NCI-H2107 (cell line): ENCODE data around the gene TBC1D22B.

Experiments
- DNase-seq: peaks from one replicate; lab custom pipeline; 2025; lab: John Stamatoyannopoulos, UW

The TBC1D22B gene

DNA sequence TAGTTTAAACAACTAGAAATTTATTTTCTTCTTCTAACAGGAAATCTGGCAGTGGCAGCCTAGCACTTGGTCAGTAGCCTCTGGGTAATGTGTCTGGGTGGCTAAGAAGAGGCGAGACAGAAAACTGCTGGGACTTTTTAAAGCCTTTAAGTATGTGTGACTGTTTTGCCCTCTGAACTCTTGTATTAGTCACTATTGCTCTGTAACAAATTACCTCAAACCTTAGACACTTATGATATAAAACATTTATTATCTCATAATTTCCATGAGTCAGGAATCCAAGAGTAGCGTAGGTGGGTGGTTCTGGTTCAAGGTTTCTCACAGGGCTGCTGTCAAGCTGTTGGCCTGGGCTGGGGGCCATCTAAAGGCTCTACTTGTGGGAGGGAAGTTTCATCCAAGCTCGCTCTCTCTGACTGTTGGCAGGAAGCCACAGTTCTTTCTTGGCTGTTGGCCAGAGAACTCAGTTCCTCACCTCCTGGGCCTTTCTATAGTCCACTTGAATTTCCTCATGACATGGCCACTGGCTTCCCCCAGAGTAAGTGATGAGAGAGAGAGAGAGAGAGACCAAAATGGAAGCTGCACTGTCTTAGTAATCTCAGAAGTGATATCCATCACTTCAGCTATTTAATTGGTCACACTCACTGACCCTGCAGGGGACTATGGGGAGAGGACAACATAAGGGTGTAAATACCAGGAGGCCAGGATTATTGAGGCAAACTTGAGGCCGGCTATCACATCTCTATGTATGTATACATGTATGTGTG is 17.4 kb upstream of the TBC1D22B start:
- no peak for DNase-seq

DNA sequence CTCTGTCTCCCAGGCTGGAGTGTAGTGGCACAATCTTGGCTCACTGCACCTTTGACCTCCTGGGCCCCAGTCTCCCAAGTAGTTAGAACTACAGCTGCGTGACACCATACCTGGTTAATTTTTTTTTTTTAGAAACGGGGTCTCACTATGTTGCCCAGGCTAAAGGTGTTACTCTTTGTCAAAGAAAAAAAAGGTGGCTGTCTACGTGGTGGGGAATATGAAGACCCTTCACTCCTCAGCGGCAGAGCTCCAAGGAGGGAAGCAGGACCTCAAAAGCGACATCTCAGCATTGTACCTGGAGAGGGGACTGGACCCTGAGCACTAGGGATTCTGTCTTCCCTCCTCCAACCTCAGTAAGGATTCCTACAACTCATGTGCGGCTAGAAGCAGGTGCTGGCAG is 16.4 kb upstream of the TBC1D22B start:
- DNase-seq, result no peak

DNA sequence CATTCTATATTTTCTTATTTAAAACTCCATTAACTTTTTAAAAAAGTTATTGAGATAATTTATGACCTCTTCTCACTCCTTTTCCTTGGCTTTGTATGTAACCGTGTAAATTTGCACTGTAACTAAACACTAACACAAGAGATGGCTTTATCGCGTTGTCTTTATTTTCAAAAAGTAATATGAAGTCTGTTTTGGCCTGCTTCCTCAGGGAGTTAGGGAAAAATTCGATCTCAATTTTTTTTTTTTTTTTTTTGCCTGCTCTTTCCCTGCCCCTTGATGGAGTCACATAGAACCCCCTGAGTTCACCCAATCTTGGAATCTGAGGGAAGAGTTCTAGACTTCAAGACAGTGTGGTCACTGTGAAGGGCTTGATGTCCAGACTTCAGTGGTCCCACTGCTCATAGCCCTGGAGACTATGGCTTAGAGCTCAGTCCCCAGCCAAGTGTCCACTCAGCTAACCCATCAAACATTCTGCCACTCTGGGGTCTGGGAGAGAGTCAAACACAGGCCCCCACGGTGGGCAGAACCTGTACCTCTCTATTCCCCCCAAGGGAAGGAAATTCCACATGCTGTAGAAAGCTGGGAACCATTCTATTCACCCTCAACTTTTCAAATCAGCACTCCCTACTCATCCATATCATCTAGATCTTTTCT is 15.7 kb upstream of the TBC1D22B start:
- DNase-seq, result no peak

DNA sequence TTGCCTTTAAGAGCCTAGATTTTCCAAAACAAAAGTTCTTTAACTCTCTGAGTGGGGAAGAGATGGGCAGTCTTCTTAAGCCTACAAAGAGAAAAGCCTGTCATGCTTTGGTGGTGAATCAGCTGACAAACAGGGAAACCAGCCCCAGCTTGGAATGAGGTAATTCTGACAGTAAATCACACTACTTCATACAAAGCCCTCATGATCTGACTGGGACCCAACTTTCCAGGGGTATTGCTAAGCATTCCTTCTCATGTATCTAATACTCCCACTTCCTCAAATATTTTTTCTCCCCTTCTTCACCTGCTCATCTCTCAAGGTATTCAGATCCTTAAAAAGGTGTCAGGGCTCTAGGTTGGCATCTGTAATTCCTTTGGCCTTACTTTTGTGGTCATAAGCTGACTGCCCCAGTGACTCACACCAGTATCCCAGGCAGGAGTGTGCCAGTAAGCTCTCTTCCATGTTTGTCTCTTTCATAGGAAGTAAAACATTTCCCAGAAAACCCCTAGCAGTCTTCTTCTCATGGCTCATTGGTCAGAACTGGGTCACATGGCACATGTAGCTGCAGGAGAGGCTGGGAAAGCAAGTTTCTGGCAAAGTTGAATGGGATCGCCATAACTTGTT is 15.0 kb upstream of the TBC1D22B start:
- DNase-seq, result no peak

DNA sequence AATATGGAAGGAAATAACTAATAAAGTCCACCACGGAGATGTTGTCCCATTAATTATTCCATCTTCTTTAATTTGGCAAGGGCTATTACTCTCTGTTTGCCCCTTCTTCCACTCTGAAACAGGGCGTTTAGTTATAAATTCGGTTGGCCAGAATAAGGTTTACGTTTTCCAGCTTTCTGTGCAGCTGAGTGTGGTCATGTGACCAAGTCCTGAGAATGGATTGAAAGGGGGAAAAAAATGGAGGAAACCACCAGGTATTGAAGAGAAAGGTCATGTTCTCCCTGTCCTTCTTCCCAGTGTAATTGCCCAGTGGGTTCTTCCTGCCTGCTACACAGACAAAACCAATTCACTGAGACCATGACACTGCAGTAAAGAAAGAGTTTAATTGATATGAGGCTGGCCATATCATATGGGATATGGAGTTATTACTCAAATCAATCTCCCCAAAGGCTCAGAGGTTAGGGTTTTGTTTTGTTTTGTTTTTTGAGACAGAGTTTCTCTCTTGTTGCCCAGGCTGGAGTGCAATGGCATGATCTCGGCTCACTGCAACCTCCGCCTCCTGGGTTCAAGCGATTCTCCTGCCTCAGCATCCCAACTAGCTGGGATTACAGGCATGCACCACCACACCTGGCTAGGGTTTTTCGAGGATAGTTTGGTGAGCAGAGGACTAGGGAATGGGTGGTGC is 14.3 kb upstream of the TBC1D22B start:
- no peak for DNase-seq

DNA sequence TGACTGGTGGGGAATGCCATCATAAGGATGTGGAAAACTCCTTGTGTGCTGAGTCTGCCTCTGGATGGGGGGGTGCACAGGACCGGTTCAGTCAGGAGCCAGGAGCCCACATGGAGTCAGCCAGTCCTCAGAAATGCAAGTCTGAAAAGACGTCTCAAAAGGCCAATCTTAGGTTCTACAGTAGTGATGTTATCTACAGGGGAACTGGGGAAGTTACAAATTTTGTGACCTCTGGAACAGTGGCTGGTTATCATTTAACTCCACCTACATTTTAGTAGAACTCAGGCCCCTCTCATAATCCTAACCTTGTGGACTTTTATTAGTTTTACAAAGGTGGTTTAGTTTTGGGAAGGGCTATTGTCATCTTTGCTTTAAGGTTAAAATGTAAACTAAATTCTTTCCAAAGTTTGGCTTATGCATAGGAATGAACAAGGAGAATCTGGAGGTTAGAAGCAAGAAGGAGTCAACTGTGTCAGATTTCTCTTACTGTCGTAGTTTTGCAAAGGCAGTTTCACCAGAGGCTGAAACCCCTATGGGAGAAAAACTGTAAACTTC is 13.7 kb upstream of the TBC1D22B start:
- no peak for DNase-seq

DNA sequence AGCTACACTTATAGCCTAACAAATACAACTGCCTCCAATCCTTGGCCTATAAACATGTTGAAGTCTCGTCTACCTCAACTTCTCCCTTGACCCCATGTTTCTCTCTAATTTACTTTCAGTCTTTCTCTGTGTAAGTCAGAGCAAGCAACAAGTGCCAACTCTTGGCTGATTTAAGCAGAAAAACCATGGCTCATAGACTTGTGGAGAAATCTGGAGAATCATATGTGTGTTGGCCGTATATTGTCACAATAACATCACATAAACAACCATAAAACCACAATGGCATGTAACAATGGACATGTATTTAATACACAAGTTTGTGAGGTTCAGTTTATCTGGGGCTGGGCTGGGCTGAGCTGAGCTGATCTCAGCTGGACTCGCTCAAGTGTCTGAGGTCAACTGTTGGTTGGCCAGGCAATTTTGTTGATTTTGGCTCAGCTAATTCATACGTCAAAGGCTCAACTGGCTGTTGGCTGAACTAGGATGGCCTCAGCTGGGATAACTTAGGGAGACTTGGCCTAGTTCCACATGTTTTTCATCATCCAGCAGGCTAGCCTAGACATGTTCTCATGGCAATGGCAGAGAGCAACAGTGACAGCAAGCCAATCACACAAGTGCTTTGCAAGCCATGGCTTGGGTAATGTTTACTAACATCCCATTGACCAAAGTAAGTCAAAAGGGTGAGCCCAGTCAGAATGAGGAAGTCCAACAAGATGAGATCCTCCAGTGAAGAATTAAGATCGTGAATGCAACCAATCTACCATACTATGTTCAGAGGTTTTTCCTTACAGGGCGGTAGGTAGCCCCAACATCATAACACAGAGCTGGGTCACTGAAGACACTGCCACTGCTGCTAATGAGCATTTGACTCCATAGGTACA is 12.9 kb upstream of the TBC1D22B start:
- peak; percentile 12 for DNase-seq

DNA sequence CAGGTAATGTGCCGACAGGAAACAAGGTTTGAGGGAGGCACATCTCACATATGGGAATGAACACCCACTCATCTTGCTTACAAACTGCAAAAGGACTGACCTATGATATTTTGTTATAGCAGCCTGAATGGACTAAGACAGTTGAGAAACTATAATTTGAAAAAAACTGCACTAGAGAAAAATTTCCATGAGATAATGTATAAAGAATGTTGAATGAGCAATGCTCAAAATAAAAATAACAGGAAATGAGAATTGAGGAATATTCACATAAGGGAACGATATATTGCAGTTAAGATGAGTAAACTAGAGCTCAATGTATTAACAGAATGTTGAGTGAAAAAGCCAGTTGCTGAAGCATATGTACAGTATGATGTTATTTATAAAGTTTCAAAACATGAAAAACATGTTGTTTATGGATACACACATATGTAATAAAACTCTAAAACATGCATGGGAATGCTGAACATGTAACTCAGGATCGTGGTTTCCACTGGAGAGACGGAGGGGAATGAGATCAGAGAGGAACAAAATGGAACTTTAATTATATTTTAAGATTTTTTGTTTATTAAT is 6.3 kb upstream of the TBC1D22B start:
- DNase-seq, result no peak

DNA sequence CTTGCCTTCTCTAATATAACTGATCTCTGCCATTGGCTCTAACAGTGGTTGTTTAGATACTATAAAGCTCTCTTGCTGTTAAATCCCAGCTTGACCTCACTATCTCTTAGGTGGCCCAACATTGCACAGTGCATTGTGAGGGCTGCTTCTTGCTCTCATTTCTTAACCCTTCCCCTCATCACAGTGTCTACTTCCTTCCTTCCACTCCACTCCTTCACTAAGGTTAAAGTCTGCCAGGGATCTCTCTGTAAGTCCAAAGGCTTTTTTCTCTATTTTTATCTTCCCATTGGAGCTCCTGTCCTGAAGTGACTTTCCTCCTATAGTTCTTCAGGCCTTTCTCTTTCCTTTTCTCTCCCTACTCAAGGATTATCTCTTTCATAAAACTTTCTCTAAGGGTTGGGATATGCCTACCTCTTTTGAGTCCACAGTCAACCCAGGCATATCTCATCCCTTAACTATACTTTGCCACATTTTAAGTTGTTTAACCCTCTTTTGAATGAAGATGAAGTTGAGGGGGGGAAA is 4.0 kb upstream of the TBC1D22B start:
- DNase-seq, result no peak

DNA sequence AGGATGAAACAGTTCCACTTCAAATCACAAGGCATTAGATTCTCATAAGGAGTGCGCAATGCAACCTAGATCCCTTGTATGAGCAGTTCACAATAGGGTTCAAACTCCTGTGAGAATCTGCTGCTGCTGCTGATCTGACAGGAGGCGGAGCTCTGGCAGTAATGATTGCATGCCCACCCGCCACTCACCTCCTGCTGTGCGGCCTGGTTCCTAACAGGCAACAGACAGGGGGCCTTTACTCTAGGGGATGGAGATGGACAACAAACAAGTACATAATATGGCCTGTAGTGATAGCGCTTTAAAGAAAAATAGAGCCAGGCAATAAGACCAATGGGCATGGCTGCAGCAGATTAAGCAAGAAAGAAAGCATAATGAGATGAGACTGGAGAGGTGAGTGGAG is 2.7 kb upstream of the TBC1D22B start:
- no peak for DNase-seq

DNA sequence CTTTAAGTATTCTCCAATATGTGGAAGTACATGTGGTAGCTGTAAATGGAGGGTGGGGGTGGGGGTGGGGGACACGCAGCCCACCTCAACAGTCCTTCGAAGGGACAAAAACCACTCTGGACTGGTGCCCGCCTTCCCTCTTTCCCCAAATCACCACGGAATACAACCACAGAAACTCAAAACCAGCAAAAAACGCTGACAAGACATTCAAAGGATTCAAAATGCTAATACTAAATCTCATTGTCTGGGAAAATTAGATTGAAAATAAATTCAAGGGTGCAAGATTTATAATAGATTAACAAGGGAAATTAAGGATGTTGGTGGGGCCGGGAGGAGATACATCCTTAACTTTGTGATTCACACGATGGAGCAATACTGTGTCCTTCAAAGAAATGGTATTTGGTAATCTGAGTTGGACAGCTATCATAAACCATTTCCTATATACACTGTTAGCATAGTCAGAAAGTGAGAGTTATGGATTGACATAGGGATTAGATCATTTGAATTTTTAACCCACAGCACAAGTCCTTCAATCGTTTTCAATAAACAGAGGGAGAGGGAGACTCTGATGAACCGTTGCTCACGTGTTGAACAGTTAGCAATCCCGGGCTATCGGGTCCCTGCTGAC is 766 bp upstream of the TBC1D22B start:
- DNase-seq, result no peak

DNA sequence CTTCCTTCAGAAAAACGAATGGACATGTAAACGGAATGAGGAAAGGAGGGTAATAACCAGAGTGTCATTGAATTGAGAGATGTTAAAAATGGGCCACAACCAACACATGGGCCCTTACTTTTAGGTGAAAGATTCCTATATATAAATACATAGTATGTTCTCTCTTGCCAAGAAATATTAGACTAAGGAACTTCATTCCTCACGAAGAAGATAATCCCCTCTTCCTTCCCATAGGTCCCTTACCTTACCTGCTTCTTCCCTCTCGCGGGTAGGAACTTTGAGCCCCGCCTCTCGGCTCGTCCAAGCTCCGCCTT is 295 bp upstream of the TBC1D22B start:
- DNase-seq, result no peak

DNA sequence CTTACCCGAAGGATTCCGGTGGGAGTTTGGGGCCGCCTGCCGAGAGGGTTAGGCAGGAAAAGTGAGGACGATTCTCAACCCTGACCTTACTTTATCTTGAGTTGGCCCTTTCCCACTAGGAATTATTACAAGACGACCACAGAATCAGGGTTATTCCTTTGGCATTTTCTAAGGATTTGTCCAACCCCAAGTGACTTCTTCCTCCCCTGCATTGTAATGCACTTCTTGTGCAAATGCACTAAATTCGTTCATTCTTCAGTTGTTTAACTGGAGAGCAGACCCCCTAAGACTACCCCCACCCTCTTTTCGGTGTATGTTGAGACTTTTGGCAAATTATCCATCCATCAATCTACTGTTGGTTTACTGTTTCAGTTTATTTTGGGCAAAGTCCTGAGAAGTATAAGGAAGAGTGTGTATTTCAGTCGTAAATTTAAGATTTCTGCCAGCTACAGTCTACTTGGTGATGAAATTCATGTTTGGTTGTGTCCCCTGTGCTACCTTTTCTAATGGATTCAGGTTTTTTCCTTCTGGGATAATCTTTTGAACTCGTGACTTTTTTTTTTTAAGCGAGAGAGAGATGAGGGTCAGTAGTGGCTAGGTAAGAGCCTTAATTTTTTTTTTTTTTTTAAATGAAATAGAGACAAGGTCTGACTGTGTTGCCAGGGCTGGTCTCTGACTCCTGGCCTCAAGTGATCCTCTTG is 983 bp downstream of the TBC1D22B start:
- no peak for DNase-seq

DNA sequence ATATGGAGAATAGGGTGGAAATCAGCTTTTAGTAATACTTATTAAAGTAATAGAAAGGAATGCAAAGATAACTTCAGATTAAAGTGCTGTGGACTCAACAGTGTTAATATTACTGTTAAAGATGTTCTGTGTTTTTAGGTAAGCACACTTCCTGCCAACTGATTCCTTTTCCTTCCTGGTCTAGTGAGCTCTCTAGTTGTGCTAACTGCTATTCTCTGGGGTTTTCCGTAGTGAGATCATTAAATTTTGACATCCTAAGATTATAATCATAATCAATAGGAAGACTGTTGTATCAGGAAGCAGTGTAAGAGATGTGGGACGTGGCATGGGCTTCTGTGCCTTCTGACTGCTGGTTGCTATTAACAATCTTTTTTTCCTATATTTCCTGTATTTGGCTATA is 1.6 kb downstream of the TBC1D22B start:
- DNase-seq, result no peak

DNA sequence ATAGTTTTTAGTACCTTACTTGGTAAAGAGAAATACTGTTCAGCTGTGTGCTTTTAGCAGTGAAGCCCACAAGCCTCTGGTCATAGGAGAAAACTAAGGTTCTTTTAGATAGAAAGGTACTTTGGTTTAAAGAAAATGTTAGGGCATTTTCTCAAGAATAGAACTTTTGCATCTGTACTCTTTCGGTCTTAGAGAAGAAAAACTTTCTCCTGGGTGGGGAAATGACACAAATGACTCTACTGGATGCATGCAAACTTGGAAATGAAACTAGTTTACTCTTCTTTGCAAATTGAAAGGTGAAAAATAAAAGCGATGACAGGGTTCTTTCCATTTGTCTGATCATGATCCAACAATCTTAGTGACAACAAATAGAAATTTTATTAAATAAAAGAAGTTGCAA is 2.5 kb downstream of the TBC1D22B start:
- DNase-seq, result no peak

DNA sequence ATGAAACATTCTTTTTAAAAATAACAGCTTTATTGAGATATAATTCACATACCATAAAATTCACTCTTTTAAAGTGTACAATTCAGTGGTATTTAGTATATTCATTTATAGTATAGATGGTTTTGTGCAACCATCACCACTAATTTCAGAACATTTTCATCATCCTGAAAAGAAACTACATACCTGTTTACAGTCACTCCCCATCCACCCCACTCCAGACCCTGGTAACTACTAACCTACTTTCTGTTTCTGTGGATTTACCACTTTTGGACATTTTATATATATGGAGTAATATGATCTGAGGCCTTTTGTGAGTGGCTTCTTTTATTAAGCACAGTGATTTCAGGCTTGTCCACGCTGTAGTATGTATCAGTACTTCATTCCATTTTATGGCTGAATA is 2.9 kb downstream of the TBC1D22B start:
- DNase-seq, result no peak

DNA sequence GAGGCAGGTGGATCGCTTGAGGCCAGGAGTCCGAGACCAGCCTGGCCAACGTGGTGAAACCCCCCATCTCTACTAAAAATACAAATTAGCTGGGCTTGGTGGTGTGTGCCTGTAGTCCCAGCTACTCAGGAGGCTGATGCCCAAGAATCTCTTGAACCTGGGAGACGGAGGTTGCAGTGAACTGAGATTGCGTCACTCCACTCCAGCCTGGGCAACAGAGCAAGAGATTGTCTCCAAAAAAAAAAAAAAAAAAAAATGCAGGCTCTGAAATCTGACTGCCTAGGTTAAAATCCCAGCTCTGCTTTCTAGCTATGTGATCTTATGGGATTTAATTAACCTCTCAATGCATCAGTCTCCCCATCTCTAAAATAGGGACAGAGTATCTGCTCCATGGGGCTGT is 3.6 kb downstream of the TBC1D22B start:
- DNase-seq, result no peak

DNA sequence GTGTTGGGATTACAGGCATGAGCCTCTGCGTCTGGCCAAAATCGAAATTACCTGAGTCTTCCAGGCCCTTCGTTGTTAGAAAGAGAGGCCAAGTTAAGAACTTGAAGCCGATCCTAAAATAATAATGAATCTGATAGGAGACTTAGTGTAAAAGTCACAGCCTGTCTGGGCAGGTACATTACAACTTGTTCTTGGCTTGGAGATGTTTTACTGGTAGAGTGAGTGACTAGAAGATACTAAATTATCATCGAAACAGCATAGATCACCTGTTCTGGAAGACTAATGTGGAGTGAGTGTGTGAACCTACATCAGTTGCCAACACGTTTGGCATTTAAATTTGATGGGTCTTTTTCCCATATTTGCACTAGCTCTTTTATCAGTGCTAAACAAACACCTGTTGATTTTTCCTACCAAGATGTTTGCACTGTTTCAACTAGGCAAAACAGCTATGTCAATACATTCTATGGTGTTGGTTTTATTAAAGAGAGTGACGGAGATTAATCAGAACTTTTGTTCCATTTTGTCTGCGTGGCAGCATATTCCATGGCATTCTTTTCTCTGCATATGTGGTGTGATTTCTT is 5.0 kb downstream of the TBC1D22B start:
- DNase-seq, result no peak

DNA sequence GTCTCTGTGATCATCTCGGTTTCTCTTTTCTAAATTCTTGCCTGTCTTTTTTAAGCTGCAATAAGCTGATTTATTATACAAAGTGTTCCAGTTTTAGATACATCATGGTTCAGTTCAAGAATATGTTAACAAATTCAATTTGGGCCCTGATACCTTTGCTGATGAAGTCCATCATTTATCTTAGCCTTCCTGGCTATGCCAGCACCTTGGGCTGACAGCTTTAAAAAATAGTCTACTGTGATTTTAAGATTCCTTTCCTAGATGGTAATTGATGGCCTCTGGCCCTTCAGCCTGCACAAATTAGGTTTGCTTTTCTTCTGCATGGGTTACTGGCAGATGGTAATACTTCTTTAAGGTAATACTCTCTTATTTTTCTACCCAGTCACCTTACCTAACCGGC is 7.4 kb downstream of the TBC1D22B start:
- DNase-seq, result no peak

DNA sequence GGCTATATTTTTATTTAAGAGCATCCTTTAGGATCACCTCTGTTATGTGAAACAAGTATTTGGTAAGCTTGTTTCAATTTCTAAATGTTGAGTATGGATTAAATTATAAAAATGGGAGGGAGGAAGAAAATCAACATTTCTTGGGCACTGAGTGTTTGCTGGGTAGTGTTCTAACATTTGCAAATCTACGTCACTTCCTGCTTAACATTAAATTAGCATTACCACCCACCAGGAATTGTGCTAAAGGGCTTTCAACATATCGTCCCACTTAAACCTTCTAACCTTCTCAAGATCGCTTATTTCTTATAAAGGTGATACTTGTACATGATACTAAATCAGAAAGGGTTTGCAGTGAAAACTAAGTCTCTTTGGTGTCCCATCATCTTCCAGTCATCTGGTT is 8.3 kb downstream of the TBC1D22B start:
- DNase-seq, result no peak
